KOPT-K1 (cell line): Measurements from ENCODE around the gene VAV1.

ENCODE experiments used
- H3K27ac ChIP-seq: fragments of 200-600 bp; sonication (generic); 2 replicates; pipeline ENCODE4 v1.5.1; 2016; ENCODE audit warnings: antibody characterized with exemption, mild to moderate bottlenecking, low read depth, low read length; ENCODE audit not compliant: poor library complexity, severe bottlenecking
- H3K36me3 ChIP-seq: fragments of 200-600 bp; sonication (generic); 2 replicates; pipeline ENCODE4 v1.5.1; 2017; ENCODE audit warnings: antibody characterized with exemption, mild to moderate bottlenecking, low read length, moderate library complexity; ENCODE audit not compliant: insufficient read depth
- H3K9me3 ChIP-seq: fragments of 200-600 bp; sonication (generic); 2 replicates; pipeline ENCODE4 v1.5.1; 2017; ENCODE audit warnings: antibody characterized with exemption, low read length, mild to moderate bottlenecking; ENCODE audit not compliant: insufficient read depth, poor library complexity, severe bottlenecking

Gene VAV1

DNA sequence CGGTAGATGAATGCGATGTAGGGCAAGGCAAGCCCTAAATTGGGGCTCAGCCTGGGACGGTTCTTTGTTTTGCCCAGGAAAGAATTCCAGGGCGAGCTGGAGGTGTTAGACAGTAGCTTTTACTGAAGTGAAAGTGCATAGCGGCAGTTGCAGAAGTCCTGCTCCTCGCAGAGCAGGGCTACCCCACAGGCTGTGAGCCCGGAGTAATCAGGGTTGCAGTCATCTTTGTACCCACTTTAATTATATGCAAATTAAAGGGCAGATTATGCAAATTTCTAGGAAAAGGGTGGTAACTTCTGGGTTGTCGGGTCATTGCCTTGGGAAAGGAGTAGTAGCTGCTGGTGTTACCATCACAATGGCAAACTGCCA is 30.5 kb downstream of the VAV1 start:
- Histone ChIP-seq H3K27ac (peak overlapping the region; percentile 92), H3K9me3 (no peaks in the 10 kb centered on the region), H3K36me3 (peaks cover 32% of the 10 kb centered on the region)

DNA sequence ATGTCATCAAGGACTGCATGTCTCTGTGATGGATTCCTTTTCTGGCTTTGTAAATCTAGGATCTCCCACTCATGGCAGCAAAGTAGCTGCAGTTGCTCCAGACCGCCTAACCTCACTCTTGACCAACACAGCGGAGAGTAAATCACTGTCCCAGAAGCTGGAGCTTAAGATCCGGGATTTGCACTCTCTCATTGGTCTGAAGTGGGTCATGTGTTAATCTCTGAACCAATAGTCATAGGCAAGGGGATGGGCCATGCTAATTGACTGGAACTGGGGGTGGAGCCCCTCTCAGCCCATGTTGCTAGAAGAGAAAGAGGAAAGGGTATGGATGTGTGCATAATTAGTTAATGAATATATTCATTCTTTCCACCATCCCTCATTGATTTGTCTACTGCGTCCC is 34.0 kb downstream of the VAV1 start:
- H3K9me3 ChIP-seq, result no peaks in the 10 kb centered on the region
- H3K36me3 ChIP-seq, result peaks cover 55% of the 10 kb centered on the region
- H3K27ac ChIP-seq, result no peak overlapping the region

DNA sequence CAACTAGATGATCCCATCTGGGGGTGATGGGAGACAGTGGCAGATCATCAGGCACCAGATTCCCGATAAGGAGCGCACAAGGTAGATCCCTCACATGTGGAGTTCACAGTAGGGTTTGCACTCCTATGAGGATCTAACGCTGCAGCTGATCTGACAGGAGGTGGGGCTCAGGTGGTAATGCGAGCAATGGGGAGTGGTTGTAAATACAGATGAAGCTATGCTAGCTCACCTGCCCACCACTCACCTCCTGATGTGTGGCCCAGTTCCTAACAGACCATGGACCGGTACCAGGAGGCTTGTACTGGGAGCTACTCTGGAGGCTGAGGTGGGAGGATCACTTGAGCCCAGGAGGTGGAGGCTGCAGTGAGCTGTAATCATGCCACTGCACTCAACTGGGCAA is 34.8 kb downstream of the VAV1 start:
- no peak overlapping the region for H3K27ac ChIP-seq
- H3K36me3 ChIP-seq, result peaks cover 62% of the 10 kb centered on the region
- no peaks in the 10 kb centered on the region for H3K9me3 ChIP-seq

DNA sequence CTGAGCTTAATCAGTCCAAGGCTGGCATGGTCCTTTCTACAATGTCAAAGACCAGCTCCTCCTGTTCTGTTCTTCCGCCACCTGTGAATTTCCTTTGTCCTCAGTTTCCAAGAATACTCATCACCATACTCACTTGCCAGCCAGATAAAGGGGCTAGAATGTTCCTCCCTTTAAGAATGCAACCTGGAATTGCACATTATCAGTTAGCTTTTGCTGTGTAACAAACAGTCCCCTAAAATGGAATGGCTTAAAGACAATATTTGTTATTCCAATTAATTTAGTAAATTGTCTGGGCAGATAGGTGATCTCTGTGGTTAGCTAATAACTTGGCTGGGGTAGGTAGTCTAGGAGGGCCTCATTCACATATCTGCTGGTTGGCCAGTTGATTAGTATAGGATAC is 36.0 kb downstream of the VAV1 start:
- Histone ChIP-seq H3K27ac (no peak overlapping the region), H3K36me3 (peaks cover 62% of the 10 kb centered on the region), H3K9me3 (no peaks in the 10 kb centered on the region)

DNA sequence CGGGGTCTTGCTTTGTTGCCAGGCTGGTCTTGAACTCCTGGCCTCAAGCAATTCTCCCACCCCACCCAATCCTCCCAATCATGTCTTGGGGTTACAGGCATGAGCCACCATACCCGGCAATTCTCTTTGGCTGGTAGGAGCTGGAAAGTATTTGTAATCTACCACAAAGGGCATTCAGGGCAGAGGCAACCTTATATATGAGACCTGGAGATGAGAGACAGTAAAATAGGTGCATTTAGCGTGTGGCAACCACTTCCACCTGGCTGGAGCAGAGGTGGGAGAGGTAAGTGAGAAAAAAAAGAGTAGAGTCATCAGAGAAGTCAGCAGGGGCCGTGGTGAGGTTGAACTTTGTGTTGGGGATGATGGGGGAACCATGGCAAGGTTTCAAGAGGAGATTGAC is 36.8 kb downstream of the VAV1 start:
- peaks cover 56% of the 10 kb centered on the region for H3K36me3 ChIP-seq
- no peak overlapping the region for H3K27ac ChIP-seq
- no peaks in the 10 kb centered on the region for H3K9me3 ChIP-seq

DNA sequence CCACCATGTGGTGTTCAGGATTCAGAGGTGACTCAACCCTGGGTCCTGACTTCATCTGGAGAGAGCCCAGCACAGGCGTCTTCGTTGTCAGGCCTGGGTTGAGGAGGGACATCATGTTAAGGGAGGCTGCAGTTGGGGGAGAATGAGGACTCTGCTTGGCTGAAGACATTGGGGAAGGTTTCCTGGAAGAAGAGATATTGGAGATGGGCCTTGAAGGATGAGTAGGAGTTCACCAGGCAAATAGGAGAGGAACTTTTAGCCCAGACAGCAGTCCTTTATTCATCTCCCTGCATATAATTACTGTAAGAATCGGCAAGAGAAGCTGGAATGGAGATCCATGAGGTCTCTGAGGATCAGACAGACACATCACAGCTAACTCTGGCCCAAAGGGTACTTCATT is 38.9 kb downstream of the VAV1 start:
- H3K36me3 ChIP-seq, result peaks cover 58% of the 10 kb centered on the region
- no peak overlapping the region for H3K27ac ChIP-seq
- H3K9me3 ChIP-seq, result no peaks in the 10 kb centered on the region

DNA sequence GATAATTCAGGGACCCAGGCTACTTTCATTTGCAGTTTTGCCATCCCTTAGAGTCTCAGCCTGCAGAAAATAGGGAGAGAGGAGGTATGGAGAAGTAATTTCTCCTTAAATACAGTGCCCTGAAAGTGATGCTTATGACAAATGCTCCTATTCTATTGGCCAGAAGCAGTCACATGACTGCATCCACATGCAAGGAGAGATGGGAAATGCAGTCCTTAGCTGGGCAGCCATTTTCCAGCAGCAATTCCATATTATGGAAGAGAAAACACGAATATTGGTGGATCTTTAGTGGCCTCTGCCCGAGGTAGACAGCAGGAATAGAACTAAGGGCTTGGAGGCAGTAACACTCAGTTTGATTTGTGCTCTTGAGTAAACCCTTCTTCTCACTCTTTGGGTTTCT is 39.4 kb downstream of the VAV1 start:
- H3K9me3 ChIP-seq, result no peaks in the 10 kb centered on the region
- H3K36me3 ChIP-seq, result peaks cover 58% of the 10 kb centered on the region
- H3K27ac ChIP-seq, result no peak overlapping the region

DNA sequence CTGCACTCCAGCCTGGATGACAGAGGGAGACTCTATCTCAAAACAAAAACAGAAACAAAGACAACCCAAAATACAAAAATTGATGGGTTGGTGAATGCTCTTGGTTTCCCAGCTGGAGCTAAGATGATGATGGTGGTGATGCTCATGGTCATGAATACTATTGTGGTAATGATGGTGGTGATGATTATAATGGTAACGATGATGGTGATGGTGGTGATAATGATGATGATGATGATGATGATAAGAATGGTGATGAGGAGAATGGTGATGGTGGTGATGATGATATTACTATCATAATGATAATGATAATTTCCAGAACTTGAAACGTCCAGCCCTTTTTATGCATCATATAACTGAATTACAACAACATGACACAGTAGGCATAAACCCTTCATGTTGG is 40.1 kb downstream of the VAV1 start:
- Histone ChIP-seq H3K36me3 (peaks cover 56% of the 10 kb centered on the region), H3K27ac (no peak overlapping the region), H3K9me3 (no peaks in the 10 kb centered on the region)

DNA sequence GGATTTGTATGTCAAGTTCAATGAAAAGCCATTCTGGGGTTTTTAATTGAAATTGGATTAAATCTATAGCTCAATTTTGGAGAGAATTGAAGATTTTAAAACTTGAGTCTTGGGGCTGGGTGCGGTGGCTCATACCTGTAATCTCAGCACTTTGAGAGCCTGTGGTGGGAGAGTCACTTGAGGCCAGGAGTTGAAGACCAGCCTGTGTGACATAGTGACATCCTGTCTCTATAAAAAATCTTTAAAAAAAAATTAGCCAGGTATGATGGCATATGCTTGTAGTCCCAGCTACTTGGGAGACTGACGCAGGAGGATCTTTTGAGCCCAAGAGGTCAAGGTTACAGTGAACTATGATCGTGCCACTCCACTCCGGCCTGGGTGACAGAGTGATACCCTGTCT is 41.2 kb downstream of the VAV1 start:
- Histone ChIP-seq H3K9me3 (no peaks in the 10 kb centered on the region), H3K36me3 (peaks cover 58% of the 10 kb centered on the region), H3K27ac (no peak overlapping the region)

DNA sequence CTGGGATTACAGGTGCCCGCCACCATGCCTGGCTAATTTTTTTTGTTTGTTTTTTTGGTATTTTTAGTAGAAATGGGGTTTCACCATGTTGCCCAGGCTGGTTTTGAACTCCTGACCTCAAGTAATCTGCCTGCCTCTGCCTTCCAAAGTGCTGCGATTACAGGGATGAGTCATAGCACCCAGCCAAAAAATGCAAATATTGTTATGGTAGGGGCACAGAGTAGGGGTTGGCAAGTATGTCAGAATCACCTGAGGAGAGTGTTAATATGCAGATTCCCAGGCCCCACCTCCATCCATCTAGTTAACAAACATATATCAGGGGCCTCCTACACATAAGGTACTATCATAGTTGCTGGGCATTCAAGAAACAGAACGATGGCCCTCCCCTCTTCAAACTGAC is 44.7 kb downstream of the VAV1 start:
- peaks cover 67% of the 10 kb centered on the region for H3K36me3 ChIP-seq
- peaks cover 14% of the 10 kb centered on the region for H3K9me3 ChIP-seq
- H3K27ac ChIP-seq, result no peak overlapping the region

DNA sequence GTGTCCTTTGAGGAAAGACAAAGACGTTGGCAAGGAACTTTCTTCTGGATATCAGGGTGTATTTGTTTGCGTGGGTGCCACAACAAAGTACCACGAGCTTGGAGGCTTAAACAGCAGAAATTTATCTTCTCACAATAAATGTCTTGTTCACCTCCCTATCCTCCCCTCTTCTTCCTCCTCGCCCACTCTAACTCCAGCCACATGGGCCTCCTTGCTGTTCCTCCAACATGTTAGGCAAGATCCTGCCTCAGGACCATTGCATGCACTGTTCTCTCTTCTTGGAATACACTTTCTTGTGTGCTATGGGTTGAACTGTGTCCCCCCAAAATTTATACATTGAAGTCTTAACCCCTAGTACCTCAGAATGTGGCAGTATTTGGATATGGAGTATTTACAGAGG is 45.7 kb downstream of the VAV1 start:
- H3K27ac ChIP-seq, result no peak overlapping the region
- H3K36me3 ChIP-seq, result peaks cover 73% of the 10 kb centered on the region
- peaks cover 14% of the 10 kb centered on the region for H3K9me3 ChIP-seq

DNA sequence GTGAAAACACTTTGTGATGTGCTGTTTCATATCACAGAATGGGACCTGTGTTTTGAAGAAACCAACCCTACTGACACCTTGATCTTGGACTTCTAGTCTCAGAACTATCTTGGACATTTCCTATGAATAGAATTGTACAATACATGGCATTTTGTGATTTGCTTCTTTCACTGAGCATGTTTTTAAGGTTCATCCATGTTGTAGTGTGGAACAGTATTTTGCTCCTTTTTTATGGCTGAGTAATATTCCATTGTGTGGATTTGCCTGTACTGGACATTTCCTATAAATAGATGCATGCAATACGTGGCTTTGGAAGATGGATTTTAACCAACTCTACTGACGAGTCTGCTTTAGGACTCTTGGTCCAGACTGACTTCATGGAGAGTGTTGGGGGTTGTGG is 46.8 kb downstream of the VAV1 start:
- peaks cover 14% of the 10 kb centered on the region for H3K9me3 ChIP-seq
- no peak overlapping the region for H3K27ac ChIP-seq
- peaks cover 83% of the 10 kb centered on the region for H3K36me3 ChIP-seq

DNA sequence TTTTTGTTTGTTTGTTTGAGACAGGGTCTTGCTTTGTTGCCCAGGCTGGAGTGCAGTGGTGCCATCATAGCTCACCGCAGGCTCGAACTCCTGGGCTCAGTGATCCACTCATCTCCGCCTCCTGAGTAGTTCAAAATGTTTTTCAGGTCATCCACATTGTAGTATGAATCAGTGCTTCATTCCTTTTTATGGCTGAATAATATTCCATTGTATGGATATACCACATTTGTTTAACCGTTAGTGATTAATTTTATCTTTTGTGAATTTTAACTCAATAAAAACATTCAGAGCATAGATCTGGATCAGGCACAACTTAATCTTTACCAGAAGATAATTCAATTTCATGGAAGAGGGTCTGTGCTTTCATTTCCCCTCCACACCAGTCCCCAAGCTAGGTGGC is 47.7 kb downstream of the VAV1 start:
- Histone ChIP-seq H3K27ac (no peak overlapping the region), H3K36me3 (peaks cover 90% of the 10 kb centered on the region), H3K9me3 (peaks cover 14% of the 10 kb centered on the region)

DNA sequence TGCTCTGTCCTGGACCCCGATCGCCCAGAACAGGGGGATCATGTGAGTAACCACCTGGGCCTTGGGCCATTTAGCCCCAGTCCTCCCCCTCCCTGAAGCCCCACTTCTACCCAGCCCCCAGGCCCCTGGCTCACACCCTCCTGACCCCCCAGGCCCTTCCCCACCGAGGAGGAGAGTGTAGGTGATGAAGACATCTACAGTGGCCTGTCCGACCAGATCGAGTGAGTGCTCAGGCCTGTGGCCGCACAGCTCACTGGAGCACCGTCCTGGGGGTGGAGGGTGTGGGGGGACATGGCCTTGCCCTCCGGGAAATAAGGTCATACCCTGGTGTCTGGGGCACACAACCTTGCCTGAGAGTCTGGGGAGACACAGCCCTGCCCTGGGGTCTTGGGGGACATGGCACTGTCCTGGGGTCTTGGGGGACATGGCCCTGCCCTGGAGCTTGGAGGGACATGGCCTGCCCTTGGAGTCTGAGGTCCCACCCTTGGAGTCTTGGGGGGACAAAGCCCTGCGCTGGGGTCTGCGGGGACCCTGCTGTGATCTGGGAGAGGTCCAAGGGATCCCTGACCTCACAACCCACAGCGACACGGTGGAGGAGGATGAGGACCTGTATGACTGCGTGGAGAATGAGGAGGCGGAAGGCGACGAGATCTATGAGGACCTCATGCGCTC is 49.3 kb downstream of the VAV1 start:
- Histone ChIP-seq H3K36me3 (peaks cover 89% of the 10 kb centered on the region), H3K27ac (no peak overlapping the region), H3K9me3 (peaks cover 14% of the 10 kb centered on the region)

DNA sequence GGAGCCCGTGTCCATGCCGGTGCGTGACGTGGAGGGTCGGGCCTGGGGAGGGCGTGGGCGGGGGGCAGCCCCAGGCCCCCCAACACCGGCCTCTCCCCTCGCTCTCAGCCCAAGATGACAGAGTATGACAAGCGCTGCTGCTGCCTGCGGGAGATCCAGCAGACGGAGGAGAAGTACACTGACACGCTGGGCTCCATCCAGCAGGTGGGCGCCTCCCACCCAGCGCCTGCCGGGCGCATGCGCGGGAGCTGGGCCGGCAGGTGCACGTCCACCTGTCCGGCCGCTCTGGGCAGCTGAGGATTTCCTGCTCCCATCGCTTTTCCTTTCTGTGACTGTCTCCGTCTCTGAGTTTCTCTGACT is 49.8 kb downstream of the VAV1 start:
- Histone ChIP-seq H3K9me3 (peaks cover 14% of the 10 kb centered on the region), H3K27ac (no peak overlapping the region), H3K36me3 (peaks cover 89% of the 10 kb centered on the region)

DNA sequence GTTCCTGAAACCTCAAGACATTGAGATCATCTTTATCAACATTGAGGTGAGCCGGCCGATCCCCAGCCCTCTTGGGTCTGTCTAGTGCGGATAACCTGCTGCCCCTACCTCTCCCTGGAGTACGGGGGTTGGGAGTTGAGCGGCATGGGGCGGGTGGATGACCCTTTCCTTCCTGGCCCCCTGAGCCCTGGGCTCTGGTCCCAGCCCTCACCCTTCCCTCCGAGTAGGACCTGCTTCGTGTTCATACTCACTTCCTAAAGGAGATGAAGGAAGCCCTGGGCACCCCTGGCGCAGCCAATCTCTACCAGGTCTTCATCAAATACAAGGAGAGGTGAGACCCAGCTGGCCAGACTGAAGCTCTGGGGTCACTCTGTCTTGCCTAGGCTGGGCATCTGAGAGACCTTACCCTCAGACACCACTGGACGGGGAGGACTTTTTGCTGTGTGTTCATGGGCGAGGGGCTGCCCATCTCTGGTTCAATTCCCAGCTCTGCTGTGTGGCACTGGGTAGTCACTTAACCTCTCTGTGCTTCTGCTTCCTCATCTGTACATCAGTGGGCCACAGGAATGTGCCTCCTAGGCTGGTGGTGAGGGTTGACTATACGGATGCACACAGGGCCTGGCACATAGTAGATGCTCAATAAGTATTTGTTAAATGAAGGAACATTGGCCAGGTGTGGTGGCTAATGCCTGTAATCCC is 52.7 kb downstream of the VAV1 start:
- H3K36me3 ChIP-seq, result peaks cover 93% of the 10 kb centered on the region
- no peak overlapping the region for H3K27ac ChIP-seq
- H3K9me3 ChIP-seq, result peaks cover under 1% of the 10 kb centered on the region
